Ascending aorta (tissue), 2 donors: ENCODE results near the gene MYCN. TPM values are rescaled to one million over a fixed set of nuclear protein-coding genes. Genes with fewer than 3 reads are reported as not detected.

ENCODE experiments used
- DNase-seq, 2 donors: peaks; one replicate each; pipeline ENCODE4 v3.0.0-alpha.2; 2019; ENCODE audit warnings: low spot score in 2 of 2
- H3K27ac ChIP-seq, 2 donors: fragments of 200-600 bp; sonication (generic); one replicate each; pipeline ENCODE4 v1.5.1; 2016 to 2017; ENCODE audit warnings: mild to moderate bottlenecking in 1 of 2
- H3K27me3 ChIP-seq: fragments of 200-600 bp; sonication (generic); one replicate; pipeline ENCODE4 v1.5.1; 2017
- H3K36me3 ChIP-seq, 2 donors: fragments of 200-600 bp; sonication (generic); one replicate each; pipeline ENCODE4 v1.5.1; 2016
- H3K4me1 ChIP-seq, 2 donors: fragments of 200-600 bp; sonication (generic); one replicate each; pipeline ENCODE4 v1.5.1; 2016 to 2017; ENCODE audit warnings: mild to moderate bottlenecking in 1 of 2
- H3K4me3 ChIP-seq, 2 donors: fragments of 200-600 bp; sonication (generic); one replicate each; pipeline ENCODE4 v1.5.1; 2016 to 2017; ENCODE audit warnings: mild to moderate bottlenecking in 1 of 2
- H3K9me3 ChIP-seq, 2 donors: fragments of 200-600 bp; sonication (generic); one replicate each; pipeline ENCODE4 v1.5.1; 2016
- CTCF ChIP-seq, 3 experiments: fragments of 200-600 bp in 2 of 3; fragments of 450-650 bp in 1 of 3; sonication (generic) in 2 of 3; IDR thresholded peaks; one replicate each; pipeline ENCODE4 v1.5.1; 2016 to 2019; ENCODE audit warnings: antibody characterized with exemption in 3 of 3, mild to moderate bottlenecking in 1 of 3, moderate library complexity in 1 of 3
- intact Hi-C: fragments of 100-400 bp; cut with DNase I; formaldehyde crosslinking; loops from one replicate; pipeline ENCODE4 v1.15.1; 2023
- total RNA-seq: library from RNA; depleted of rRNA; stranded (reverse); fragments of >200 nt; gene quantifications from one replicate; pipeline ENCODE4 v1.1.0, GENCODE V29; 2016

The MYCN gene
- total RNA-seq, 1 donor from 2014 or later: not detected

GRCh38 chr2:15963977-15964670 is 23.8 kb downstream of the MYCN start:
- DNase-seq: no peak
- TF ChIP-seq CTCF (IDR thresholded peaks at IDR 0.05): no peak
- Histone ChIP-seq H3K27me3 (no peaks in the 10 kb centered on the region), H3K27ac (no peak overlapping the region), H3K36me3 (no peaks in the 10 kb centered on the region), H3K4me1 (no peaks in the 10 kb centered on the region), H3K9me3 (no peaks in the 10 kb centered on the region), H3K4me3 (no peak overlapping the region)
- intact Hi-C loops: no loop called here

GRCh38 chr2:15964936-15965563 is 24.7 kb downstream of the MYCN start:
- TF ChIP-seq CTCF (IDR thresholded peaks at IDR 0.05): no peak
- H3K27ac ChIP-seq: no peak overlapping the region
- no peaks in the 10 kb centered on the region for H3K36me3 ChIP-seq
- DNase-seq: no peak
- no peak overlapping the region for H3K4me3 ChIP-seq
- H3K27me3 ChIP-seq: no peaks in the 10 kb centered on the region
- H3K4me1 ChIP-seq: no peaks in the 10 kb centered on the region
- intact Hi-C loops: no loop called here
- no peaks in the 10 kb centered on the region for H3K9me3 ChIP-seq

GRCh38 chr2:15965564-15966019 is 25.2 kb downstream of the MYCN start:
- no peak for TF ChIP-seq CTCF (IDR thresholded peaks at IDR 0.05)
- no peak overlapping the region for H3K27ac ChIP-seq
- no peaks in the 10 kb centered on the region for H3K4me1 ChIP-seq
- H3K9me3 ChIP-seq: no peaks in the 10 kb centered on the region
- intact Hi-C loops: no loop called here
- no peaks in the 10 kb centered on the region for H3K27me3 ChIP-seq
- DNase-seq: no peak
- H3K36me3 ChIP-seq: no peaks in the 10 kb centered on the region
- no peak overlapping the region for H3K4me3 ChIP-seq

- H3K4me1 ChIP-seq: no peaks in the 10 kb centered on the region
Measured at GRCh38 chr2:15967415-15968279, 27.3 kb downstream of the MYCN start.

More at GRCh38 chr2:15967415-15968279, 27.3 kb downstream of the MYCN start:
- TF ChIP-seq CTCF (IDR thresholded peaks at IDR 0.05): no peak
- H3K36me3 ChIP-seq: no peaks in the 10 kb centered on the region
- H3K4me3 ChIP-seq: no peak overlapping the region
- H3K9me3 ChIP-seq: no peaks in the 10 kb centered on the region
- intact Hi-C loops: no loop called here
- no peaks in the 10 kb centered on the region for H3K27me3 ChIP-seq
- no peak overlapping the region for H3K27ac ChIP-seq
- DNase-seq: no peak
